Hindlimb muscle (tissue), 1 donor: ENCODE measurements around the gene PRDM16. TPM values are rescaled to one million over a fixed set of nuclear protein-coding genes. Genes with fewer than 3 reads are reported as not detected.

Experiments used
- DNase-seq: peaks from one replicate; pipeline ENCODE4 v3.0.0-alpha.2; 2013
- polyA plus RNA-seq: library from polyadenylated mRNA; unstranded; fragments of 120-200 nt; gene quantifications from one replicate; pipeline ENCODE4 v1.2.1, GENCODE V29; 2013; ENCODE audit not compliant: insufficient read length

Gene PRDM16
- polyA plus RNA-seq, 1 donor, result 0.80 TPM

DNA sequence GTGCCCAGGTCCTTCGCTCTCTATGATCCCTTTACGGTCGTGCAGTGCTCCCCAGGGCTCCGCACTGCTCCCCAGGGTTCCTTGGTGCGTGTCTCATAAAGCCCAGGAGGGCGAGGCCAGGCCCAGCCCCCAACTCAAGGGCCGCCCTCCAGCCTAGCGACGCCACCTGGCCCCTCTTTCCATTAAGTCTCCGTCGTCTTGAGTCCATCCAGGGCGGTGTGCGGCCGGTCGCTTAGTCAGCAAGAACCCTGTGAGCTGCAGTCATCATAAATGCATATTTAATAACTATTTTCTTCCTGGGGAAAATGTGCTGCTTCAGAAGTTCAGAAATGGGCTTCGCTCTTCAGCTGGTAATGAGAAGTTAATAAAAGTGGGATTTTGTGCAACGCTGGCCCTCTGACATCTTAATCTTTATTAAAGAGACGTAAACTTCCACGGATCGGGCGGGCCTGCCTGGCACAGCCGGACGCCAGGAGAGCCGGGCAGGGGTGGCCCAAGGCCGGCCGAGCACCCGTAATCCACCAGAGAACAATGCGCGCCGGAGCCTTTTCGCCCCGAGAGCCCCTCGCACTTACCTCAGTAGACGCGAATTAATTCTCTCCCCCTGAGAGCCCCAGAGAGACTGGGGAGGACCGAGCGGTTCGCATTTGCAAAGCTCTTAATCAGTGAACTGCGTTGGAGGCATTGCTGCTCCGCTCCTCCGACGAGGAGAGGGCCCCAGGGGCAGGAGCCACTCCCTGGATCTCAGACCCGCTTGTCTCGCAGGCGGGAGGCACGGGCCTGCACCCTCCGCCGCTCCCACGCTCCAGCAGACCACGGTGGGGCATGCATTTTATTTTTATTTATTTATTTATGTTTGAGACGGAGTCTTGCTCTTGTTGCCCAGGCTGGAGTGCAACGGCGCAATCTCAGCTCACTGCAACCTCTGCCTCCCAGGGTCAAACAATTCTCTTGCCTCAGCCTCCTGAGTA is 197.1 kb downstream of the PRDM16 start:
- DNase-seq, result no peak

GRCh38 chr1:3266870-3267549 is 198.0 kb downstream of the PRDM16 start:
- DNase-seq, result no peak

DNA sequence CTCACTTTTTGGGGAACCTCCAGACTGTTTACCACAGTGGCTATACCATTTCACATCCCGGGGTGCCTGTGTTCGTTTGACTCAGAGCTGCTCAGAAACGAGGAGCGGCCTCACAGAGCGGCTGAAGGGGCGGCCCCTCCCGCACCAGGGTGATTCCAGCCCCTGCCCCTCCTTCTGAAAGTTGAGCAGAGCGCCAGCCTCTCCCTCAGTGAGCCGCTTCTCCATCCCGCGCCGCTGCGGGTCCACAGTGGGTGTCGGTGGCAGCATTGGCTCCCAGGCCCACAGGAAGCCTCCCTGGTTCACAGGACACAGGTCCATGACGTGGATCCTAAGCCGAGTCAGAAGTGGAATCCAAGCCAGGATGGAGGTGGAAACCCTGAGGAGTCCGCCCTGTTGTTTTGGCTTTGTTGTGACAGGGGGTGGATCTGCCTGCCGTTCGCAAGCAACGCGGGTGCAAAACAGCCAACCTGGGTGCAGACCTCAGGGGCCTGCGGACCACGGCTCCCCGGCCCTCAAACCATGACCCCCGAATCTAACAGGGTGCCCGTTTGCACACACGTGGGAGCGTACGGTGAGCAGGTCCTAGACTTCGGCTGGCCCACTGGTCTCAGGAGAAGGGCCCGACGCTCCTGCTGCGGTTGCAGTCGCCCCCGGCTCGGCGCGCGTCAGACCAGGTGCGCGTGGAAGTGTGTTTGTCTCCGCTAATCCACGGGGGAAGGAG is 198.7 kb downstream of the PRDM16 start:
- DNase-seq, result no peak

- no peak for DNase-seq
These were observed 199.3 kb downstream of the PRDM16 start for GRCh38 chr1:3268281-3268680.

- no peak for DNase-seq
These were observed 201.6 kb downstream of the PRDM16 start for GRCh38 chr1:3270403-3271245.

DNA sequence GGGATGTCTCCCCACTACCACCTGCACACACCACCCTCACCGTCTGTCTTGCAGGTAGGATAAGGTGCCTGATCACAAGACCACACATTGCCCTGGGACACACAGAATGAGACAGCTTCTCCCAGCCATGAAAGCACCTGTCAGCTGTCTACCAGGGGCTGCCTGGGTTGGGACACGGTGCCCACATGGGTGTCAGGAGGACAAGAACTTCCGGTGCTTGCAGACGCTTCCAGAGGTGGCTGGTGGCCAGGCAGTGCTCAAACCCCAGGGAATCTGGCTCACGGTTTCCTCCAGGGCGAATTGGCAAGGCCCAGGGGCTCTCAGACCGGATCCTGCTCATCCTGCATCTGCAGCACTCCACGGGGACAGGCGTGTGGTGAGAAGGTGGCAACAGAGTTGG is 202.9 kb downstream of the PRDM16 start:
- DNase-seq, result no peak

DNA sequence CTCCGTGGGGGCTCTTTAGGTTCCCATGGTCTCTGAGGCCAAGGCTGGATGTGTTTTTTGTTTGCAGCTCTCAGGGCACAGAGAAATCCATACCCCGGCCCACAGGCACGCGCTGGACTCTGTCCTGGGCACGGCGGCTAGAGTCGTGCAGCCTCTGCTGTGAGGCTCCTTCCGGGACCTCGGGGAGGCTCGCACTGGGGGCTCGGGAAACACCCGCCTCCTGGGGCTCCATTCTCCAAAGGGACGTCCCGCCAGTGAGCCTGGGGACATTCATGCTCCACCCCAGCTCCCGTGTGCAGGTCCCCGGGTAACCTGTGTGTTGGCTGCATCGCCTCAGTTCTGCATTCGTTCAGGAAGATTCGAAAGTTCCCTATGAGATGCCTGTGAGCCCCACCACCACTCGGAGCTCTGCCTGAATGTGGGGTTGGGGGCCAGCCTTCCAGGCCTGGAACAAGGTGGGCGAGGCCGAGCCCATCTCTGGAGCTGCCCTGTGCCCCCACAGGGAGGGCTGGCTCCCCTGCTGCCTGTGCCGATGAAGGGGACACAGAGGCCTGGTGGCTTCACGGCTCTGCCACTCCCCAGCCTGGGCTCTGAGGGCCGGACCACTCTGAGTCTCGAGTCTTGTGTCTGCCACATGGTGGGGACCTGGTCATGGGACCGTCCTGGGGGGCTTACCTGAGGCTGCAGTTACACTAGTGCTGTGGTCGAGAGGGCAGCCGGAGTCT is 203.5 kb downstream of the PRDM16 start:
- DNase-seq, result no peak

GRCh38 chr1:3273447-3273846 is 204.4 kb downstream of the PRDM16 start:
- DNase-seq, result no peak

GRCh38 chr1:3274972-3275371 is 206.0 kb downstream of the PRDM16 start:
- no peak for DNase-seq

DNA sequence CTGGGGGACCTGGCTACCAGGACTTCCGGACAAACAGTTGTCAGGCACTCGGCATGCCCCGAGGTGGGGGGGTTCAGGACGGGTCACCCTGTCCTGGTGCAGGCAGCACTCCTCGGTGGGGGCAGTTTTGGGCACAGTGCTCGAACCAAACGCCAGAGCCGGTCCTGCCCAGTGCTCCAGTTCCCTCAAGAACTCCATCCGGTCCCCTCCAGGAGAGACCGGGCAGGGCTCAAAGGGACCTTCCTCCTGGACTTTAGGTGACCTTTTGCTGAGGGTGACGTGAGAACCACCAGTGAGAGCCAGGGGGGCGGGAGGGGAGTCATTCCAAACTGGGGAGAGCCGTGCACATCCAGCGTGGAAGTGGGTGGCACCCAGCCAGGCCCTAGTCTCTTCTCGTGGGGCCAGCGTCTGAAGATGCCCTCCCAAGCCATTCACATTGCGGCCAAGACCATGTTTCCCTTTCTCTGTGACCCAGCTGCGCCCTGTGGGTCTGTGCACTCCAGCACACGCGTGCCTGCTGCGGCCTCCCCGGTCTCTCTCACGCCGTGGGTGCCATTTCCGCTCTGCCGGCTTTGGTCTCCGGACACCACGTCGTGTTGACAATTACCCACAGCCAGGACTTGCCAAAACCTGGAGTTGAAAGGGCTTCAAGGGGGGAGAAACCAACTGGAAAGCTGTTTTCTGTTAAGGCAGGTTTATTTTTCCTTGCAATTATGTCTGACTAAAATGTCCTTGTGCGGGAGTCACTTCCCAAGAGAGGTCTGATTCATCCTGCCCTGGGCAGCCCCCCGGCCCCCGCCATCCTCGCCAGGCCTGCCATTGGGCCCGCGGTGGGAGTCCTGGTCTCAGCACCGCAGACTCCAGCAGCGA is 206.7 kb downstream of the PRDM16 start:
- no peak for DNase-seq

- DNase-seq, result no peak
These were observed 207.4 kb downstream of the PRDM16 start for GRCh38 chr1:3276341-3276800.

DNA sequence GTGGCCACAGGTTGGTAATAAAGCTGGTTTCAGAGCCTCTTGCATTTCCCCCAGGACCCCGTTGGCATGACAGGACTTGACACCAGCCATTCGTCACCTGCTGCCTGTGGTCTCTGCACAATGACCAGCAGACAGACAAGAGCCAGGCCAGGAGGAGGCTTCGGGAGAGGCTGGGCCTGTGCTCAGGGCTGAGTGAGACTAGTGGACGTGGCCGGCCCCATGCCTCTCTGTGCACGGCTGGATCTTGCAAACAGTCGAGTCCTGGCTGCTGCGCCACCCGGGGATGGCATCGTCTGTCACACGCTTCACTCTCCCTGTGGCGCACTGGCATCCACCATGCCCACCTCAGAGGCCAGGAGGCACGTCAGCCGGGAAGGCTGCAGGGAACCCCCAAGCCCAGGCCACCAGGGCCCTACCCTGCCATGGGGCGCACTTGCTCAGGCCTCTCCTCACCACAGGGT is 208.0 kb downstream of the PRDM16 start:
- DNase-seq, result no peak

GRCh38 chr1:3277623-3278022 is 208.6 kb downstream of the PRDM16 start:
- DNase-seq, result no peak

GRCh38 chr1:3278416-3279181 is 209.6 kb downstream of the PRDM16 start:
- no peak for DNase-seq

- DNase-seq, result no peak
These were observed 210.1 kb downstream of the PRDM16 start for GRCh38 chr1:3279182-3279470.

- DNase-seq, result no peak
These were observed 212.7 kb downstream of the PRDM16 start for GRCh38 chr1:3281735-3282134.

GRCh38 chr1:3282186-3282585 is 213.2 kb downstream of the PRDM16 start:
- DNase-seq, result no peak

DNA sequence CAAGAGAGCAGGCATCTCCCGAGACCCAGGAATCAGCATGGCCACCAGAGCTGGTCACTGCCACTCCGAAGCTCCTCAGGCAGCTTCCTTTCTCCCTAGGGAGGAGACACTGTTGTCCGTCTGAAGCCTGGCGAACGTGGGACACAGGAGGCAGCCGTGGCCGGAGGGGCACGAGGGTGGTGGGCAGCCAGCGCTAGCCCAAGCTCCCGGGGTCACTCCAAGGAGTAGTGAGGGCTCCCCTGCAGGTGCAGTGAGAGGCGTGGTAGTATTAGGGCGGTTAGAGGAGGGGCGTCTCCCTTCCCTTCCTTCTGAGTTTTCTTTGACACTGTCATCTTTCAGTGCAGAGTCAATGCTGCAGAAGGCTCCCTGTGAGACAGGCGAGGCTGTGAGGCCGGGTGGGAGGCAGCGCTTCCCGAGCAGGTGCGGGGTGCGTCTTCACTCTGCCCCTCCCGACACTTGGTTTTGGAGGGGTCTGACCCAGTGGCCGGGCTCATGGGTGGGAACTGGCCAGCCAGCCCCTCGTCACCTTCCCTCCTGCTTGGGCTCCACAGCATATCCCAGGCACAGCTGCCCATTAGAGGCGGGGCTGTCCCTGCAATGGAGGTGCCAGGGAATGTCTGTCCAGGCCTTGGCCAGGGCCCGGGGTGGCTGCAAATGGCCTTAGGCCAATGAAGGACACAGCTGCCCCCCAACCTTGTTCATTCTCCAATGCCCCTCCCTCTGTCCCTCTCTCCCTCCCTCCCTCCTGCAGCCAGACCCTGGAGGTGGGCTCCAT is 213.8 kb downstream of the PRDM16 start:
- DNase-seq, result no peak

DNA sequence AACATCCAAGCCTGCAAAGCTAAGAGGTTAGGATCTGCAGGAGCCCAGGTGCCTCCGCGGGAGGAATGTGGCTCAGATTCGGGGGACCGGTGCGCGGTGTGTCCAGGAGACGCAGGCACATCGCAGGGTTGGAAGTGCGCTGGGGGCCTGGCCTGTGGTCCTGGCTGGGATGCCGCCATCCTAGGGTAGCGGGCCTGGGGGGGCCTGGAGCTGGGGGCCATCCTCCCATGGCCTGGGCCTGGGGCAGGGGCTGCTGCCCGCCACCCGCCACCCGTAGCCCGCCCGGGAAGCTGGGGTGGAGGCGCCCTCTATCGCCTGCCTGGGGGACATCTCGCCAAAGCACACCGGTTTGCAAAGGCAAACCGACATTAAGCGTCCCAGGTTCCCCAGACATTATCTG is 214.8 kb downstream of the PRDM16 start:
- DNase-seq, result peak; percentile 19
